Adrenal gland (tissue), 12 donors: ENCODE results near the gene ASB15. TPM values are rescaled to one million over a fixed set of nuclear protein-coding genes. Genes with fewer than 3 reads are reported as not detected.

Experiments
- DNase-seq, 7 donors: peaks; one replicate each; pipeline ENCODE4 v3.0.0-alpha.2; 2019 to 2020
- H3K27ac ChIP-seq, 5 donors: fragments of 200-600 bp; sonication (generic) in 4 of 5; 1 replicate in 3 of 5; 2 replicates in 2 of 5; pipeline versions ENCODE4 v1.5.1 to v1.8.0; 2016 to 2020; ENCODE audit warnings: mild to moderate bottlenecking in 1 of 5
- H3K27me3 ChIP-seq: fragments of 200-600 bp; 2 replicates; pipeline ENCODE4 v1.8.0; 2021
- H3K36me3 ChIP-seq, 2 donors: fragments of 200-600 bp; replicated peaks in 1 of 2; 1 replicate in 1 of 2; 2 replicates in 1 of 2; pipeline versions ENCODE4 v1.5.1 to v1.8.0; 2018 to 2022
- H3K4me1 ChIP-seq, 2 donors: fragments of 200-600 bp; replicated peaks in 1 of 2; 1 replicate in 1 of 2; 2 replicates in 1 of 2; pipeline versions ENCODE4 v1.5.1 to v1.8.0; 2018 to 2021
- H3K4me3 ChIP-seq, 4 donors: fragments of 200-600 bp; sonication (generic) in 3 of 4; one replicate each; pipeline ENCODE4 v1.5.1; 2016 to 2018
- H3K9me3 ChIP-seq, 3 donors: fragments of 200-600 bp; sonication (generic) in 1 of 3; replicated peaks in 1 of 3; 1 replicate in 2 of 3; 2 replicates in 1 of 3; pipeline versions ENCODE4 v1.5.1 to v1.8.0; 2016 to 2021
- CTCF ChIP-seq, 6 experiments: fragments of 450-650 bp in 4 of 6; fragments of 200-600 bp in 2 of 6; sonication (generic) in 1 of 6; IDR thresholded peaks; 1 replicate in 5 of 6; 2 replicates in 1 of 6; pipeline versions ENCODE4 v1.5.1 to v1.8.0; 2016 to 2021; ENCODE audit warnings: antibody characterized with exemption in 6 of 6, mild to moderate bottlenecking in 2 of 6, moderate library complexity in 1 of 6
- POLR2A ChIP-seq, 2 donors: fragments of 450-650 bp; IDR thresholded peaks; one replicate each; pipeline ENCODE4 v1.6.1; 2017; ENCODE audit warnings: antibody characterized with exemption in 2 of 2, mild to moderate bottlenecking in 2 of 2, moderate library complexity in 1 of 2
- WGBS, 4 donors: extraction: QIAGEN DNeasy Blood & Tissue Kit in 2 of 4; methylation state at CpG; one replicate each; pipeline versions ENCODE4 v1.1.5 to v1.1.7; 2013 to 2017; 5-methylcytosine and 5-hydroxymethylcytosine counted together
- intact Hi-C, 2 donors: fragments of 100-400 bp; cut with DNase I; formaldehyde crosslinking; loops; one replicate each; pipeline versions ENCODE4 v1.14.1 to v1.15.0; 2022 to 2023
- polyA plus RNA-seq, 3 donors: library from polyadenylated mRNA; stranded (reverse); fragments of 200-250 nt in 2 of 3; fragments of 350-450 nt in 1 of 3; fragmentation: Illumina TruSeq in 1 of 3; extraction: RNeasy Lipid Tissue Mini Kit (QIAGEN cat#74804) in 1 of 3; gene quantifications; one replicate each; pipeline ENCODE4 v1.2.3, GENCODE V29; 2013 to 2014
- total RNA-seq, 9 donors: library from RNA; depleted of rRNA in 4 of 9; stranded (reverse); fragments of >200 nt in 4 of 9; fragments of 120-200 nt in 1 of 9; fragmentation: NEBNext Ultra II Directional in 1 of 9; extraction: Animal tissue kit (Norgen Biotek cat#: 25700) in 1 of 9; gene quantifications; one replicate each; pipeline versions ENCODE4 v1.1.0 to v1.2.4, GENCODE V29; 2013 to 2023
- donor health status: healthy with polysubstance abuse.
- donor health status: Bipolar disorder and iron deficiency.
- donor health status: DM: yes; HTN: yes; CAD: no.
- donor health status: DM: no; HTN: no; CAD: no.
- donor health status: DM: no; HTN: no; CAD: no.
- donor health status: DM: yes; HTN: yes; CAD: no.

The ASB15 gene
- total and polyA plus RNA-seq, 12 donors: not detected

GRCh38 chr7:123658023-123658422, 56.4 kb downstream of the ASB15 start:
- no peaks in the 10 kb centered on the region for H3K27me3 ChIP-seq
- no peak overlapping the region for H3K4me3 ChIP-seq
- H3K36me3 ChIP-seq: no peaks in the 10 kb centered on the region
- H3K27ac ChIP-seq: no peak overlapping the region
- TF ChIP-seq CTCF (IDR thresholded peaks at IDR 0.05): no peak
- no peak for TF ChIP-seq POLR2A (IDR thresholded peaks at IDR 0.05)
- no peak for DNase-seq
- intact Hi-C loops: no loop called here
- no peaks in the 10 kb centered on the region for H3K4me1 ChIP-seq
- 85 to 91% (median 90%) methylated on average over 6 of the region's 6 CpGs for WGBS, 4 donors
- no peaks in the 10 kb centered on the region for H3K9me3 ChIP-seq

GRCh38 chr7:123660514-123661354, 59.1 kb downstream of the ASB15 start:
- Histone ChIP-seq H3K9me3 (no peaks in the 10 kb centered on the region), H3K4me1 (no peaks in the 10 kb centered on the region), H3K27ac (no peak overlapping the region), H3K27me3 (no peaks in the 10 kb centered on the region), H3K36me3 (no peaks in the 10 kb centered on the region), H3K4me3 (no peak overlapping the region)
- intact Hi-C loops: no loop called here
- 72 to 78% (median 74%) methylated on average over 8 of the region's 8 CpGs for WGBS, 4 donors
- TF ChIP-seq CTCF (IDR thresholded peaks at IDR 0.05) (no peak), POLR2A (IDR thresholded peaks at IDR 0.05) (no peak)
- DNase-seq: no peak

GRCh38 chr7:123661765-123662164, 60.1 kb downstream of the ASB15 start:
- Histone ChIP-seq H3K4me1 (no peaks in the 10 kb centered on the region), H3K4me3 (no peak overlapping the region), H3K36me3 (no peaks in the 10 kb centered on the region), H3K9me3 (no peaks in the 10 kb centered on the region), H3K27ac (no peak overlapping the region), H3K27me3 (no peaks in the 10 kb centered on the region)
- WGBS, 4 donors: 62 to 89% (median 76%) methylated on average over 1 of the region's 1 CpG
- TF ChIP-seq POLR2A (IDR thresholded peaks at IDR 0.05) (no peak), CTCF (IDR thresholded peaks at IDR 0.05) (no peak)
- no peak for DNase-seq
- intact Hi-C loops: no loop called here

GRCh38 chr7:123662293-123662692, 60.7 kb downstream of the ASB15 start:
- WGBS, 4 donors: 88 to 92% (median 89%) methylated on average over 15 of the region's 15 CpGs
- no peak for DNase-seq
- no peak for TF ChIP-seq CTCF (IDR thresholded peaks at IDR 0.05)
- no peak for TF ChIP-seq POLR2A (IDR thresholded peaks at IDR 0.05)
- intact Hi-C loops: no loop called here
- Histone ChIP-seq H3K27me3 (no peaks in the 10 kb centered on the region), H3K9me3 (no peaks in the 10 kb centered on the region), H3K4me3 (no peak overlapping the region), H3K4me1 (no peaks in the 10 kb centered on the region), H3K27ac (no peak overlapping the region), H3K36me3 (no peaks in the 10 kb centered on the region)
